MM.1S (cell line): ENCODE results near the gene PINLYP.
A peak's percentile ranks its signal among the peaks of the same experiment; 100 is the strongest.

Experiments
- DNase-seq: peaks from one replicate; pipeline ENCODE4 v3.0.0-alpha.2; 2015
- H2AFZ ChIP-seq: fragments of 300-600 bp; sonication (generic); 2 replicates; pipeline ENCODE4 v1.6.0; 2016; ENCODE audit warnings: antibody characterized with exemption, low read length
- H3F3A ChIP-seq: fragments of 300-600 bp; sonication (generic); 2 replicates; pipeline ENCODE4 v1.6.1; 2016; ENCODE audit warnings: mild to moderate bottlenecking, antibody characterized with exemption, low read length, moderate library complexity, mixed read lengths; ENCODE audit not compliant: insufficient read depth
- H3K27ac ChIP-seq: fragments of 300-600 bp; sonication (generic); 2 replicates; pipeline ENCODE4 v1.5.1; 2016; ENCODE audit warnings: mild to moderate bottlenecking, low read length
- H3K27me3 ChIP-seq: fragments of 300-600 bp; sonication (generic); replicated peaks from 2 replicates; pipeline ENCODE4 v1.6.0; 2016; ENCODE audit warnings: low read length; ENCODE audit not compliant: insufficient read depth
- H3K36me3 ChIP-seq: fragments of 300-600 bp; sonication (generic); replicated peaks from 2 replicates; pipeline ENCODE4 v1.6.1; 2016; ENCODE audit warnings: mild to moderate bottlenecking, low read length, mixed read lengths; ENCODE audit not compliant: insufficient read depth
- H3K4me1 ChIP-seq: fragments of 300-600 bp; sonication (generic); 2 replicates; pipeline ENCODE4 v1.6.1; 2016; ENCODE audit warnings: low read length, mixed read lengths
- H3K4me2 ChIP-seq: fragments of 300-600 bp; sonication (generic); 2 replicates; pipeline ENCODE4 v1.6.0; 2016; ENCODE audit warnings: low read depth, low read length
- H3K4me3 ChIP-seq: fragments of 300-600 bp; sonication (generic); 2 replicates; pipeline ENCODE4 v1.5.1; 2016; ENCODE audit warnings: low read length, mixed read lengths
- H3K79me2 ChIP-seq: fragments of 300-600 bp; sonication (generic); 2 replicates; pipeline ENCODE4 v1.6.1; 2016; ENCODE audit warnings: mixed run types, low read length, mixed read lengths
- H3K9ac ChIP-seq: fragments of 300-600 bp; sonication (generic); 2 replicates; pipeline ENCODE4 v1.6.1; 2016; ENCODE audit warnings: low read length, mixed read lengths
- H3K9me2 ChIP-seq: fragments of 300-600 bp; sonication (generic); replicated peaks from 2 replicates; pipeline ENCODE4 v1.6.1; 2016; ENCODE audit warnings: mild to moderate bottlenecking, low read length, mixed read lengths; ENCODE audit not compliant: insufficient read depth
- H3K9me3 ChIP-seq: fragments of 300-600 bp; sonication (generic); replicated peaks from 2 replicates; pipeline ENCODE4 v1.6.1; 2016; ENCODE audit warnings: mild to moderate bottlenecking, low read length, mixed read lengths; ENCODE audit not compliant: insufficient read depth
- H4K20me1 ChIP-seq: fragments of 300-600 bp; sonication (generic); 2 replicates; pipeline ENCODE4 v1.6.1; 2016; ENCODE audit warnings: mild to moderate bottlenecking, low read length, moderate library complexity, mixed read lengths; ENCODE audit not compliant: insufficient read depth
- CTCF ChIP-seq: fragments of 300-600 bp; sonication (generic); IDR thresholded peaks from 2 replicates; pipeline ENCODE4 v1.5.1; 2016; ENCODE audit warnings: antibody characterized with exemption, low read length, mixed read lengths
- EZH2 ChIP-seq: fragments of 300-600 bp; sonication (generic); optimal IDR thresholded peaks from 2 replicates; pipeline ENCODE3; 2017; ENCODE audit warnings: low read depth, mild to moderate bottlenecking, antibody characterized with exemption, low read length, mixed read lengths
- EZH2phosphoT487 ChIP-seq: fragments of 300-600 bp; sonication (generic); IDR thresholded peaks from 2 replicates; pipeline ENCODE4 v1.6.1; 2018; ENCODE audit warnings: antibody characterized with exemption, low read length

Gene PINLYP

DNA sequence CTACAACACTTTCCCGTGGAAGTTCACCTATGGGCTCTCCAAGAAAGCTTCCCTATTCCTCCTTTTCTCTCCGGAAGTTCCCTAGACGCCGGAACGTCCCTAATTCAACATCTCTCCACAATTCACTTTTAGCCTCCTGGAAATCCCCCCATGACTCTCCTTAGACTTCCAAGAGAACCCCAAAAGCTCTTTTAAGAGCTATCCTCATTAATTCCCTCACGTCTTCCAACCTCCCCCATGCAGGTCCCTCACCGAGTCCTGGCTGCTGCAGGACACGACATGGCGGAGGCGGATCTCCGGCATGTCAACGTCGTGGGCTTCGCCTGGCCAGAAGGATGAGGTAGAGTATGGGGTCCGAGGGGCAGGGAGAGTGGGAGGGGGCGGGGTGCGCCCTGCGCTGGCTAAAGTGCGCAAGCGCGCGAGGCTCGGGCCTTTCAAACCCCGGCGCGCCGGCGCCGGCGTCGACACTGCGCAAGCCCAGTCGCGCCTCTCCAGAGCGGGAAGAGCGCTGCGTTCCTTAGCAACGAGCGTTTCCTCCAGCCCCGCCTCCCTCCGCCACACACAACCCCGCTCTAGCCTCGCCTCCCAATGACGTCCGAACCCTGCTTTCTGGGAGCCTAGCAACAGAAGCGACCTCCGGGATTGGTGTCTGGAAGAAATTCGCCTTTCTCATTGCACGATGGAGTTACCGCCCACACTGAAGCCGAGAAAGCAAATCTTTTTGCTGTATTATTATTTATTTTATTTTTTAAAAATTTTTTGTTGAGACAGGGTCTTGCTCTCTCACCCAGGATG, at the start of gene PINLYP, which contains the start of gene XRCC1:
Gene PINLYP, plus strand, starts transcription at position 646 of the 795 bp plus-strand sequence. CDS start 1,391 bp downstream, outside the sequence.
Gene XRCC1, minus strand, starts transcription at position 372 of the 795 bp plus-strand sequence. Its CDS starts 69 bp downstream, at position 303.
- peak within 1 kb of the TSS; percentile 97 for H3K4me2 ChIP-seq
- TF ChIP-seq CTCF (no peak), EZH2phosphoT487 (no peak), EZH2 (no peak)
- H3K4me1 ChIP-seq, result peaks cover 4% of the 10 kb centered on the region; the same call in 1 of the 2 replicates
- H3K27ac ChIP-seq, result peak within 1 kb of the TSS; percentile 53; the same call in 1 of the 2 replicates
- peak; percentile 99 for DNase-seq
- H3K27me3 ChIP-seq, result peaks cover 19% of the 10 kb centered on the region; the same call in 1 of the 2 replicates
- peak within 1 kb of the TSS; percentile 97 for H3K9ac ChIP-seq
- peak within 1 kb of the TSS; percentile 100 for H3K4me3 ChIP-seq
- H3K9me2 ChIP-seq, result no peaks in the 10 kb centered on the region
- H3F3A ChIP-seq, result no peaks in the 10 kb centered on the region
- H3K36me3 ChIP-seq, result no peaks in the 10 kb centered on the region
- H4K20me1 ChIP-seq, result no peaks in the 10 kb centered on the region
- no peaks in the 10 kb centered on the region for H3K9me3 ChIP-seq
- peak within 1 kb of the TSS; percentile 96 for H2AFZ ChIP-seq
- peaks cover 16% of the 10 kb centered on the region for H3K79me2 ChIP-seq

DNA sequence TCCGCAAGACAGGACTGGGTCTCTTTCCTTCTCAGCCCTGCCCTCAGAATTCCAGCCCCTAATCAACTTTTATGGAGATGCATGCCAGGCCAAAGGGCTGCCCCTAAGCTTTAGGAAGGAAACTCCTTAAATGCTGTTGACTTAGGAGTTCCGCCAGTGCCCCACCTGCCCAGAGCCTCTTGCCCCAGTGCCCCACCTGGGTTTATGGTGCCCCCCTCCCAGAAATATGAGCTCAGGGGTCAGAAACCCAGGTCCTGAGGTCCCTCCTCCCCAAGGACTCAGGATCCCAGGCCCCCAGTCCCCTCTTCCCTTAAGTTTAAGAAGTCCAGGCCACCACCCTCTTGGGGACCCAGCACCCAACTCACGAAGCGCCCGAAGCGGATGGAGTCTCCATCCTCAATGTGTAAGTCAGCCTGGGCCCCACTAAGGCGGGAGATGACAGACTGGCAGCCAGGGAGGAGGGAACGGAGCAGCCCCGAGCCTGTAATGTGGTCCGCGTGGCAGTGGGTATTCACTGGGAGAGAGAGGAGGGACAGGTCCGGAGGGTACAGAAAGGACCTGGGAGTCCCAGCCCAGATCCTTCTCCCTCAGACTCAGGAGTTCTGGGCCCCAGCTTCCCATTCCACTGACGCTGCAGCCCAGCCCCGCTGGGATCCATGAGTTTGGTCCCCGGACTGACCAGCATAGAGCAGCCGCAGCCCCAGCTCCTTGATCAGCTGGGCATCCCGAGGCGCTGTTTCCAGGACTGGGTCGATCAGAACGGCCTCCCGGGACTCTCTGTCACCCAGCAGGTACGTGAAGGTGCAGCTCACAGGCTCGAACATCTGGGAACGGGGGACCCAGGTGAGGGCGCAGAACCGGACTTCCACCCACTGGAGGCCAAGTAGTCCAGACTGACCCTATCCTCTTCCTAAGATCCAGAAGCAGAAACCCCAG, 49.5 kb upstream of the PINLYP start:
- Histone ChIP-seq H3F3A (peaks cover 14% of the 10 kb centered on the region), H3K4me1 (peaks cover 12% of the 10 kb centered on the region), H3K9ac (peak overlapping the region; percentile 68; the same call in 1 of the 2 replicates), H3K9me2 (no peaks in the 10 kb centered on the region), H3K27me3 (no peaks in the 10 kb centered on the region), H3K4me3 (peak overlapping the region; percentile 98), H4K20me1 (no peaks in the 10 kb centered on the region), H3K79me2 (peaks cover 5% of the 10 kb centered on the region; the same call in 1 of the 2 replicates), H3K27ac (no peak overlapping the region), H3K36me3 (no peaks in the 10 kb centered on the region), H2AFZ (peak overlapping the region; percentile 98), H3K9me3 (no peaks in the 10 kb centered on the region), H3K4me2 (peak overlapping the region; percentile 98)
- TF ChIP-seq EZH2phosphoT487, result no peak
- no peak for TF ChIP-seq EZH2
- no peak for TF ChIP-seq CTCF
- DNase-seq, result no peak
